SK-N-SH treated with all-trans-retinoic acid at 6 μM for 48 hours (cell line): ENCODE results near the gene CHP1.

ENCODE experiments used
- CREB5 ChIP-seq: fragments of 250-450 bp; sonication (Bioruptor Pico); IDR thresholded peaks from 2 replicates; pipeline ENCODE4 v1.5.1; 2020; ENCODE audit warnings: low read depth, mild to moderate bottlenecking, moderate library complexity
- TCF4 ChIP-seq: fragments of 250-450 bp; sonication (Bioruptor Pico); IDR thresholded peaks from 2 replicates; pipeline ENCODE4 v1.8.0; 2021; ENCODE audit warnings: mild to moderate bottlenecking, moderate library complexity, borderline replicate concordance

DNA sequence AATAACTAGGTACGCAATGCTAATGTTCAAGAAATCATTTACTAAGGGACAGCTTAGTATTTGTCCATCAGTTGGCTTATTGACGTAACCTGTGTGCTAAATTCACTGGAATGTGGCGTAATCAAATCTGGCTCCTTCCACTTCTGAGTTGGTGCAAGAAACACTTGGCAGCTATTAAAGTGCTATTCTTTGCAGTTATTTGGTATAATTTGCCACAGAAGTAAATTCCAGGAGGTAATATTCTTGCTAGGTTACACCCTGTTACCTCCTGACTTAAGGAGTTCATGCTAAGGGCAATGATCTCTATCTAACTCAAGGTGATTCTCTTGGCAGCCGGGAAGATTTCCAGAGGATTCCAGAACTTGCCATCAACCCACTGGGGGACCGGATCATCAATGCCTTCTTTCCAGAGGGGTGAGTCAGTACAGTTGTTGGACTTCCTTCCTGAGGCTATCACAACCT, 25.5 kb downstream of the CHP1 start:
- TF ChIP-seq CREB5 (CRISPR knock-in tag), result no peak
- TF ChIP-seq TCF4 (CRISPR knock-in tag), result no peak
